GM23248 (cell line): ENCODE results near the gene LUZP1.

Source experiments
- EZH2 ChIP-seq: fragments of 200-600 bp; sonication (generic); IDR thresholded peaks from 2 replicates; pipeline ENCODE4 v1.6.1; 2018; ENCODE audit warnings: antibody characterized with exemption, mild to moderate bottlenecking; ENCODE audit not compliant: insufficient read depth, poor library complexity, severe bottlenecking
- EZH2phosphoT487 ChIP-seq: fragments of 200-600 bp; sonication (generic); IDR thresholded peaks from 2 replicates; pipeline ENCODE4 v1.6.1; 2018; ENCODE audit warnings: antibody characterized with exemption, moderate library complexity, mild to moderate bottlenecking, low read depth; ENCODE audit not compliant: insufficient read depth

DNA sequence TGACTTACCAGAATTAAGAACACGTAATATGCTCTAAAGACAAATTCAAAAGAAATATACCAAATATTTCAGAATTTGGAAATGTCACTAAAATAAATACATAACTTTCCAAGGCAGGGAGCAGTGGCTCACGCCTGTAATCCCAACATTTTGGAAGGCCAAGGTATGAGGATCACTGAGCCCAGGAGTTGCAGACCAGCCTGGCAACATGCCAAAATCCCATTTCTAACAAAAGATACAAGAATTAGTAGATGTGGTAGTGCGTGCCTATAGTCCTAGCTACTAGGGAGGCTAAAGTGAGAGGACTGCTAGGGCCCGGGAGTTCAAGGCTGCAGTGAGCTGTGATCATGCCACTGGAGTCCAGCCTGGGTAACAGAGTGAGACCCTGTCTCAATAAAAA is 11.7 kb downstream of the LUZP1 start:
- TF ChIP-seq EZH2phosphoT487 (no peak), EZH2 (no peak)
